GM10847 (cell line): ENCODE results near the gene TMEM208.

Experiments
- POLR2A ChIP-seq: IDR thresholded peaks from 2 replicates; pipeline ENCODE4 v1.6.1; 2011; ENCODE audit not compliant: insufficient read length; ENCODE audit errors: extremely low read depth

TMEM208 gene

GRCh38 chr16:67235816-67236562 lies 9.1 kb downstream of the TMEM208 start:
- TF ChIP-seq POLR2A = no peak

- TF ChIP-seq POLR2A = no peak
These were observed 9.8 kb downstream of the TMEM208 start for GRCh38 chr16:67236563-67237395.

- no peak for TF ChIP-seq POLR2A
These were observed 10.7 kb downstream of the TMEM208 start for GRCh38 chr16:67237396-67238277.

- TF ChIP-seq POLR2A = no peak
These were observed 11.3 kb downstream of the TMEM208 start for GRCh38 chr16:67238278-67238575.

GRCh38 chr16:67238806-67239470 lies 12.0 kb downstream of the TMEM208 start:
- no peak for TF ChIP-seq POLR2A

GRCh38 chr16:67240506-67240905 lies 13.6 kb downstream of the TMEM208 start:
- no peak for TF ChIP-seq POLR2A

- TF ChIP-seq POLR2A = no peak
These were observed 14.3 kb downstream of the TMEM208 start for GRCh38 chr16:67241008-67241900.

GRCh38 chr16:67242138-67242730 lies 15.3 kb downstream of the TMEM208 start:
- no peak for TF ChIP-seq POLR2A

GRCh38 chr16:67243481-67243880 lies 16.6 kb downstream of the TMEM208 start:
- TF ChIP-seq POLR2A = no peak

- peak; percentile 46 for TF ChIP-seq POLR2A
These were observed 17.7 kb downstream of the TMEM208 start for GRCh38 chr16:67244387-67245185.

GRCh38 chr16:67245186-67245585 lies 18.3 kb downstream of the TMEM208 start:
- TF ChIP-seq POLR2A = no peak

- no peak for TF ChIP-seq POLR2A
These were observed 18.7 kb downstream of the TMEM208 start for GRCh38 chr16:67245674-67246080.
